Suprapubic skin (tissue), 4 donors: ENCODE measurements around the gene FMNL2. TPM values are rescaled to one million over a fixed set of nuclear protein-coding genes. Genes with fewer than 3 reads are reported as not detected.

Experiments
- DNase-seq, 2 donors: peaks; one replicate each; pipeline ENCODE4 v3.0.0-alpha.2; 2019; ENCODE audit warnings: low spot score in 2 of 2
- H3K27ac ChIP-seq: fragments of 200-600 bp; sonication (generic); one replicate; pipeline ENCODE4 v1.5.1; 2019
- H3K27me3 ChIP-seq: fragments of 200-600 bp; sonication (generic); one replicate; pipeline ENCODE4 v1.5.1; 2019
- H3K36me3 ChIP-seq: fragments of 200-600 bp; sonication (generic); one replicate; pipeline ENCODE4 v1.5.1; 2019
- H3K4me1 ChIP-seq: fragments of 200-600 bp; sonication (generic); one replicate; pipeline ENCODE4 v1.5.1; 2019
- H3K4me3 ChIP-seq: fragments of 200-600 bp; sonication (generic); one replicate; pipeline ENCODE4 v1.5.1; 2019; ENCODE audit warnings: mild to moderate bottlenecking
- H3K9me3 ChIP-seq: fragments of 200-600 bp; sonication (generic); one replicate; pipeline ENCODE4 v1.5.1; 2019
- EP300 ChIP-seq: sonication (generic); formaldehyde crosslinking; IDR thresholded peaks from one replicate; pipeline ENCODE4 v1.6.1; 2017; ENCODE audit warnings: antibody characterized with exemption
- POLR2A ChIP-seq, 2 donors: fragments of 450-650 bp; IDR thresholded peaks; one replicate each; pipeline ENCODE4 v1.6.1; 2017; ENCODE audit warnings: antibody characterized with exemption in 2 of 2, mild to moderate bottlenecking in 2 of 2, moderate library complexity in 2 of 2
- POLR2AphosphoS5 ChIP-seq, 3 donors: sonication (generic); formaldehyde crosslinking; IDR thresholded peaks; one replicate each; pipeline ENCODE4 v1.6.1; 2017; ENCODE audit warnings: antibody characterized with exemption in 3 of 3
- WGBS: methylation state at CpG from one replicate; pipeline ENCODE4 v1.1.5; 2018; 5-methylcytosine and 5-hydroxymethylcytosine counted together
- total RNA-seq, 4 donors: library from RNA; depleted of rRNA; stranded (reverse); fragments of >200 nt; gene quantifications; one replicate each; pipeline ENCODE4 v1.1.0, GENCODE V29; 2016
- TF ChIP-seq, protein P1 (sequence below), 2 donors: fragments of 200-600 bp in 1 of 2; fragments of 450-650 bp in 1 of 2; sonication (generic) in 1 of 2; IDR thresholded peaks; one replicate each; pipeline ENCODE4 v1.5.1; 2016 to 2019; ENCODE audit warnings: antibody characterized with exemption in 2 of 2, mild to moderate bottlenecking in 1 of 2, moderate library complexity in 1 of 2

The FMNL2 gene
- total RNA-seq, 4 donors from 2014 or later, result 15.4 to 18.1 (median 16.0) TPM

DNA sequence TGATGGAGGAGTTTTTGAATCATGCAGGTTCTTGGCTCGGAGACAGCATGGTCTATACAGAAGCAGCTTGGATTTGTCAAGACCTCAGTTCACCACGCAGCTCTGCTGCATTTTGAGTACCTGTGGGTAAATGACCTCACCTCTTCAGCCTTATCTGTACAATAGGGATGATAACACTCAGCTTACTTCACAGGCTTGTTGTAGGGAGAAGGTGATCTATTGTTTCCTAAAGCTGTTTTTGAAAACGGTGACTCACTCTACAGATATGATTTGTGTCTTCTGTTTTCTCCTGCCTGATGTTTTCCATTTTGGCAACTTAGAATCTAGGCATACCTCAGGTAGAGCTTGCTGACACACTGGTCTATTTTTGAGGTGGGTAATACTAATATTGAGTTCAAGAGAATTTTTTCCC is 80.3 kb downstream of the FMNL2 start:
- TF ChIP-seq, protein P1, sequence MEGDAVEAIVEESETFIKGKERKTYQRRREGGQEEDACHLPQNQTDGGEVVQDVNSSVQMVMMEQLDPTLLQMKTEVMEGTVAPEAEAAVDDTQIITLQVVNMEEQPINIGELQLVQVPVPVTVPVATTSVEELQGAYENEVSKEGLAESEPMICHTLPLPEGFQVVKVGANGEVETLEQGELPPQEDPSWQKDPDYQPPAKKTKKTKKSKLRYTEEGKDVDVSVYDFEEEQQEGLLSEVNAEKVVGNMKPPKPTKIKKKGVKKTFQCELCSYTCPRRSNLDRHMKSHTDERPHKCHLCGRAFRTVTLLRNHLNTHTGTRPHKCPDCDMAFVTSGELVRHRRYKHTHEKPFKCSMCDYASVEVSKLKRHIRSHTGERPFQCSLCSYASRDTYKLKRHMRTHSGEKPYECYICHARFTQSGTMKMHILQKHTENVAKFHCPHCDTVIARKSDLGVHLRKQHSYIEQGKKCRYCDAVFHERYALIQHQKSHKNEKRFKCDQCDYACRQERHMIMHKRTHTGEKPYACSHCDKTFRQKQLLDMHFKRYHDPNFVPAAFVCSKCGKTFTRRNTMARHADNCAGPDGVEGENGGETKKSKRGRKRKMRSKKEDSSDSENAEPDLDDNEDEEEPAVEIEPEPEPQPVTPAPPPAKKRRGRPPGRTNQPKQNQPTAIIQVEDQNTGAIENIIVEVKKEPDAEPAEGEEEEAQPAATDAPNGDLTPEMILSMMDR (IDR thresholded peaks at IDR 0.05), result no peak
- TF ChIP-seq EP300, result no peak
- TF ChIP-seq POLR2A (IDR thresholded peaks at IDR 0.05), result no peak
- no peak for TF ChIP-seq POLR2AphosphoS5 (IDR thresholded peaks at IDR 0.05)
- 53% methylated on average over 3 of the region's 3 CpGs for WGBS
- no peak for DNase-seq
- peaks cover 10% of the 10 kb centered on the region for H3K4me1 ChIP-seq
- no peaks in the 10 kb centered on the region for H3K9me3 ChIP-seq
- H3K27me3 ChIP-seq, result no peaks in the 10 kb centered on the region
- no peaks in the 10 kb centered on the region for H3K36me3 ChIP-seq
- no peak overlapping the region for H3K27ac ChIP-seq
- H3K4me3 ChIP-seq, result no peak overlapping the region

DNA sequence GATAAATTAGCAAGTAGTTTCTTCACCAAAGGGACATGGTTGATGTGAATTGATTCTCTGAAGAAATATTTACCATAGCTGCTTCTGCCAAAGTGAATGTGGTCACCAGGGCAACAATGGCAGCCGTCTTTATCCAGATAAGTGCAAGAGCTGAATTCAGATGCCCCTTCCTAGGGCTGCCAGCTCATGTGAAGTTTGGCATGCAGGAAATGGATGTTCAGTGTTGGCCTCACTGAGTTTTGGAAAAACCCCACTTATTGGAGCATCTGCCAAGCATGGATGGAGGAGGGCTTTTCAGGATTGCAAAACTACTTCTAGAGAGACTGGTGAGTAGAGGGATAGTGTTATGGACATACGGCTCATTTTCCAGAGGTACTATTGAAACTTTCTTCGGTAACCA is 80.8 kb downstream of the FMNL2 start:
- DNase-seq, result no peak

GRCh38 chr2:152418688-152419087 is 83.7 kb downstream of the FMNL2 start:
- H3K4me3 ChIP-seq, result no peak overlapping the region
- peaks cover 23% of the 10 kb centered on the region for H3K4me1 ChIP-seq
- no peak overlapping the region for H3K27ac ChIP-seq
- WGBS, result 68% methylated on average over 3 of the region's 3 CpGs
- DNase-seq, result no peak
- no peaks in the 10 kb centered on the region for H3K36me3 ChIP-seq
- H3K27me3 ChIP-seq, result no peaks in the 10 kb centered on the region
- TF ChIP-seq POLR2AphosphoS5 (IDR thresholded peaks at IDR 0.05), result no peak
- TF ChIP-seq, protein P1 (IDR thresholded peaks at IDR 0.05), result no peak
- TF ChIP-seq EP300, result no peak
- TF ChIP-seq POLR2A (IDR thresholded peaks at IDR 0.05), result no peak
- H3K9me3 ChIP-seq, result no peaks in the 10 kb centered on the region

More for the DNA sequence above, 80.8 kb downstream of the FMNL2 start:
- no peaks in the 10 kb centered on the region for H3K36me3 ChIP-seq
- no peak overlapping the region for H3K27ac ChIP-seq
- H3K4me3 ChIP-seq, result no peak overlapping the region
- H3K27me3 ChIP-seq, result no peaks in the 10 kb centered on the region
- TF ChIP-seq POLR2AphosphoS5 (IDR thresholded peaks at IDR 0.05) (no peak), EP300 (no peak), POLR2A (IDR thresholded peaks at IDR 0.05) (no peak)
- TF ChIP-seq, protein P1 (IDR thresholded peaks at IDR 0.05), result no peak
- WGBS, result 79% methylated on average over 3 of the region's 3 CpGs
- H3K9me3 ChIP-seq, result no peaks in the 10 kb centered on the region
- peaks cover 8% of the 10 kb centered on the region for H3K4me1 ChIP-seq

GRCh38 chr2:152419944-152420343 is 85.0 kb downstream of the FMNL2 start:
- H3K4me3 ChIP-seq, result no peak overlapping the region
- peaks cover 23% of the 10 kb centered on the region for H3K4me1 ChIP-seq
- H3K27ac ChIP-seq, result no peak overlapping the region
- no peak for DNase-seq
- TF ChIP-seq POLR2A (IDR thresholded peaks at IDR 0.05) (no peak), EP300 (no peak), POLR2AphosphoS5 (IDR thresholded peaks at IDR 0.05) (no peak)
- TF ChIP-seq, protein P1 (IDR thresholded peaks at IDR 0.05), result no peak
- no peaks in the 10 kb centered on the region for H3K27me3 ChIP-seq
- no peaks in the 10 kb centered on the region for H3K36me3 ChIP-seq
- H3K9me3 ChIP-seq, result no peaks in the 10 kb centered on the region
- 72% methylated on average over 2 of the region's 2 CpGs for WGBS

DNA sequence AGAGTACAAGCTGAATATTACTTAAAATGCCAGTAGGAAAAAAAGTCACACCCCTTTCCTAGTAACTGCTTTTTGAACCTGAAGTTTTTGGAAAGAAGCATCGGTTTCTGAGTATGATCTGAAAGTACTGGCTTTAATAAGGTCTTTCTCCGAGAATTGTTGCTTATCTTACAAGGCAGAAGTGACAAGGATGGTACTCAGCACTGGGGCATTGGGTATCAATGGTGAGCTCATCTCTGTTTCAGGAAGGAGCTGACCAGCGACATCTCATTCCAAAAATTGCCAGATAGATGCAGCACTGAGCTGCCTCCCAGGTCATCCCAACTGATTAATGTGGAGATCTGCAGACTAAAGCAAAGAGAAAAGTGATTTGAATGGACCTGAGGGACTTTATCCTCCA is 85.4 kb downstream of the FMNL2 start:
- Histone ChIP-seq H3K9me3 (no peaks in the 10 kb centered on the region), H3K27me3 (no peaks in the 10 kb centered on the region), H3K36me3 (no peaks in the 10 kb centered on the region), H3K4me1 (peaks cover 23% of the 10 kb centered on the region), H3K27ac (no peak overlapping the region), H3K4me3 (no peak overlapping the region)
- WGBS, result 80% methylated on average over 3 of the region's 3 CpGs
- DNase-seq, result no peak
- TF ChIP-seq, protein P1 (IDR thresholded peaks at IDR 0.05), result no peak
- TF ChIP-seq POLR2AphosphoS5 (IDR thresholded peaks at IDR 0.05), result no peak
- TF ChIP-seq EP300, result no peak
